Activated T-cell treated with anti-CD3 and anti-CD28 coated beads, Interleukin-2, amount 50 U/mL, for 24 hours (primary cell): ENCODE data around the gene PTGFRN.
A peak's percentile ranks its signal among the peaks of the same experiment; 100 is the strongest.
"Not testable (repeated sequence)": the region's sequence is repeated elsewhere in the genome, so short reads cannot be mapped to it uniquely, and the experiment has no call there.

Experiments used
- DNase-seq: peaks from one replicate; pipeline ENCODE4 v3.0.0-alpha.2; 2020
- H3K27ac Mint-ChIP-seq: 2 replicates; pipeline ENCODE4 v1.8.0; 2020; ENCODE audit warnings: mild to moderate bottlenecking, mixed read lengths
- H3K27me3 Mint-ChIP-seq: 2 replicates; pipeline ENCODE4 v1.8.0; 2020; ENCODE audit warnings: mixed read lengths
- H3K36me3 Mint-ChIP-seq: 2 replicates; pipeline ENCODE4 v1.8.0; 2020; ENCODE audit warnings: low read depth, mixed read lengths
- H3K4me1 Mint-ChIP-seq: 2 replicates; pipeline ENCODE4 v1.8.0; 2020; ENCODE audit warnings: low read depth, mixed read lengths
- H3K4me3 Mint-ChIP-seq: 2 replicates; pipeline ENCODE4 v1.8.0; 2020; ENCODE audit warnings: mild to moderate bottlenecking, moderate library complexity, mixed read lengths
- H3K9me3 Mint-ChIP-seq: 2 replicates; pipeline ENCODE4 v1.8.0; 2020; ENCODE audit warnings: mixed read lengths

Gene PTGFRN

GRCh38 chr1:116980309-116980708, 70.6 kb downstream of the PTGFRN start:
- H3K36me3 Mint-ChIP-seq, DNase-seq, H3K9me3 Mint-ChIP-seq, H3K27ac Mint-ChIP-seq, H3K4me1 Mint-ChIP-seq, H3K27me3 Mint-ChIP-seq, H3K4me3 Mint-ChIP-seq: not testable (repeated sequence)

GRCh38 chr1:116981521-116982037, 71.9 kb downstream of the PTGFRN start:
- H3K27me3 Mint-ChIP-seq, result no peaks in the 10 kb centered on the region
- H3K4me3 Mint-ChIP-seq, result no peak overlapping the region
- H3K36me3 Mint-ChIP-seq, result no peaks in the 10 kb centered on the region
- H3K9me3 Mint-ChIP-seq, result no peaks in the 10 kb centered on the region
- H3K27ac Mint-ChIP-seq, result no peak overlapping the region
- no peak for DNase-seq
- peaks cover 10% of the 10 kb centered on the region for H3K4me1 Mint-ChIP-seq

GRCh38 chr1:116982319-116983004, 72.7 kb downstream of the PTGFRN start:
- Mint-ChIP-seq H3K36me3 (peaks cover 4% of the 10 kb centered on the region), H3K27me3 (no peaks in the 10 kb centered on the region), H3K9me3 (no peaks in the 10 kb centered on the region), H3K4me1 (peaks cover 19% of the 10 kb centered on the region), H3K27ac (no peak overlapping the region), H3K4me3 (no peak overlapping the region)
- no peak for DNase-seq

- Mint-ChIP-seq H3K27me3 (no peaks in the 10 kb centered on the region), H3K4me1 (peaks cover 26% of the 10 kb centered on the region), H3K27ac (no peak overlapping the region), H3K36me3 (peaks cover 5% of the 10 kb centered on the region), H3K9me3 (no peaks in the 10 kb centered on the region), H3K4me3 (no peak overlapping the region)
- DNase-seq, result no peak
Measured at GRCh38 chr1:116983112-116983511, 73.4 kb downstream of the PTGFRN start.

- Mint-ChIP-seq H3K4me1 (peaks cover 30% of the 10 kb centered on the region), H3K4me3 (no peak overlapping the region), H3K36me3 (peaks cover 8% of the 10 kb centered on the region)
Measured at GRCh38 chr1:116983678-116984077, 74.0 kb downstream of the PTGFRN start.

GRCh38 chr1:116984406-116985160, 74.9 kb downstream of the PTGFRN start:
- peaks cover 8% of the 10 kb centered on the region for H3K36me3 Mint-ChIP-seq
- no peaks in the 10 kb centered on the region for H3K9me3 Mint-ChIP-seq

More at GRCh38 chr1:116983678-116984077, 74.0 kb downstream of the PTGFRN start:
- no peak for DNase-seq
- Mint-ChIP-seq H3K27ac (no peak overlapping the region), H3K9me3 (no peaks in the 10 kb centered on the region), H3K27me3 (no peaks in the 10 kb centered on the region)

GRCh38 chr1:116986421-116987255, 76.9 kb downstream of the PTGFRN start:
- H3K9me3 Mint-ChIP-seq, result no peaks in the 10 kb centered on the region
- peaks cover 53% of the 10 kb centered on the region for H3K4me1 Mint-ChIP-seq
- H3K36me3 Mint-ChIP-seq, result peaks cover 8% of the 10 kb centered on the region
- peak overlapping the region; percentile 92 for H3K27ac Mint-ChIP-seq
- H3K27me3 Mint-ChIP-seq, result no peaks in the 10 kb centered on the region
- DNase-seq, result peak; percentile 77
- H3K4me3 Mint-ChIP-seq, result peak overlapping the region; percentile 64

More at GRCh38 chr1:116984406-116985160, 74.9 kb downstream of the PTGFRN start:
- no peak overlapping the region for H3K27ac Mint-ChIP-seq
- no peak for DNase-seq
- no peaks in the 10 kb centered on the region for H3K27me3 Mint-ChIP-seq
- peaks cover 36% of the 10 kb centered on the region for H3K4me1 Mint-ChIP-seq
- H3K4me3 Mint-ChIP-seq, result no peak overlapping the region

GRCh38 chr1:116987256-116987555, 77.5 kb downstream of the PTGFRN start:
- Mint-ChIP-seq H3K27me3 (no peaks in the 10 kb centered on the region), H3K4me1 (peaks cover 59% of the 10 kb centered on the region), H3K27ac (peak overlapping the region; percentile 92), H3K4me3 (peak overlapping the region; percentile 64), H3K9me3 (no peaks in the 10 kb centered on the region), H3K36me3 (peaks cover 8% of the 10 kb centered on the region)
- peak; percentile 79 for DNase-seq

- Mint-ChIP-seq H3K4me1 (peaks cover 61% of the 10 kb centered on the region), H3K9me3 (no peaks in the 10 kb centered on the region), H3K4me3 (no peak overlapping the region), H3K36me3 (peaks cover 8% of the 10 kb centered on the region), H3K27ac (no peak overlapping the region), H3K27me3 (no peaks in the 10 kb centered on the region)
- no peak for DNase-seq
Measured at GRCh38 chr1:116988248-116988647, 78.5 kb downstream of the PTGFRN start.

GRCh38 chr1:116988908-116989307, 79.2 kb downstream of the PTGFRN start:
- Mint-ChIP-seq H3K4me1 (peaks cover 61% of the 10 kb centered on the region), H3K9me3 (peaks cover 2% of the 10 kb centered on the region), H3K4me3 (no peak overlapping the region), H3K27me3 (no peaks in the 10 kb centered on the region), H3K36me3 (peaks cover 8% of the 10 kb centered on the region), H3K27ac (no peak overlapping the region)
- DNase-seq, result no peak

- H3K27ac Mint-ChIP-seq, result no peak overlapping the region
- peaks cover 8% of the 10 kb centered on the region for H3K36me3 Mint-ChIP-seq
- H3K27me3 Mint-ChIP-seq, result no peaks in the 10 kb centered on the region
- peaks cover 57% of the 10 kb centered on the region for H3K4me1 Mint-ChIP-seq
- no peak overlapping the region for H3K4me3 Mint-ChIP-seq
- DNase-seq, result no peak
- H3K9me3 Mint-ChIP-seq, result peaks cover 2% of the 10 kb centered on the region
Measured at GRCh38 chr1:116989835-116990234, 80.1 kb downstream of the PTGFRN start.

- no peak overlapping the region for H3K27ac Mint-ChIP-seq
- H3K9me3 Mint-ChIP-seq, result peaks cover 2% of the 10 kb centered on the region
- H3K4me1 Mint-ChIP-seq, result peaks cover 57% of the 10 kb centered on the region
- H3K36me3 Mint-ChIP-seq, result peaks cover 8% of the 10 kb centered on the region
- no peak overlapping the region for H3K4me3 Mint-ChIP-seq
- no peak for DNase-seq
- H3K27me3 Mint-ChIP-seq, result no peaks in the 10 kb centered on the region
Measured at GRCh38 chr1:116990612-116991151, 81.0 kb downstream of the PTGFRN start.

- Mint-ChIP-seq H3K27ac (no peak overlapping the region), H3K4me3 (peak overlapping the region; percentile 0), H3K36me3 (peaks cover 8% of the 10 kb centered on the region), H3K27me3 (no peaks in the 10 kb centered on the region), H3K4me1 (peaks cover 53% of the 10 kb centered on the region), H3K9me3 (peaks cover 2% of the 10 kb centered on the region)
- DNase-seq, result no peak
Measured at GRCh38 chr1:116991171-116991845, 81.6 kb downstream of the PTGFRN start.

- no peak overlapping the region for H3K4me3 Mint-ChIP-seq
- DNase-seq, result no peak
- no peaks in the 10 kb centered on the region for H3K27me3 Mint-ChIP-seq
- peaks cover 2% of the 10 kb centered on the region for H3K9me3 Mint-ChIP-seq
- H3K4me1 Mint-ChIP-seq, result peaks cover 47% of the 10 kb centered on the region
- peaks cover 8% of the 10 kb centered on the region for H3K36me3 Mint-ChIP-seq
- H3K27ac Mint-ChIP-seq, result no peak overlapping the region
Measured at GRCh38 chr1:116991918-116992317, 82.2 kb downstream of the PTGFRN start.
